ENCODE results near the gene GPR55. TPM values are rescaled to one million over a fixed set of nuclear protein-coding genes. Genes with fewer than 3 reads are reported as not detected.
"Not testable (repeated sequence)": the region's sequence is repeated elsewhere in the genome, so short reads cannot be mapped to it uniquely, and the experiment has no call there.

GPR55 gene
- total RNA-seq, 2 experiments from 2014 or later = 7.3 to 7.4 TPM

GRCh38 chr2:230939066-230939591 is 14.1 kb upstream of the GPR55 start:
- H3K9me3 Mint-ChIP-seq = peaks cover 24% of the 10 kb centered on the region
- no peak overlapping the region for H3K27ac Mint-ChIP-seq
- peaks cover 8% of the 10 kb centered on the region for H3K36me3 Mint-ChIP-seq (ENCODE audit: low read depth)
- H3K27me3 Mint-ChIP-seq = peaks cover 11% of the 10 kb centered on the region
- POLR2A ChIA-PET = interaction anchor here (0.9 kb wide), 1 partner anchor 21 kb away, joined by 3 read pairs; no protein-coding TSS in a partner anchor
- H3K4me1 Mint-ChIP-seq = peaks cover 13% of the 10 kb centered on the region
- CTCF ChIA-PET = interaction anchor here (0.6 to 1.5 kb wide), 2 partner anchors 12 to 15 kb away, joined by 3 to 4 read pairs; partner anchors contain the start of gene GPR55
- no peak overlapping the region for H3K4me3 Mint-ChIP-seq
- no peak for DNase-seq

GRCh38 chr2:230938516-230939065 is 13.5 kb upstream of the GPR55 start:
- CTCF ChIA-PET = interaction anchor here (1.2 to 1.5 kb wide), 2 partner anchors 13 to 14 kb away, joined by 3 to 4 read pairs; partner anchors contain the start of gene GPR55
- peaks cover 8% of the 10 kb centered on the region for H3K4me1 Mint-ChIP-seq

GRCh38 chr2:230938098-230938497 is 13.1 kb upstream of the GPR55 start:
- peaks cover 6% of the 10 kb centered on the region for H3K4me1 Mint-ChIP-seq
- no peak overlapping the region for H3K4me3 Mint-ChIP-seq
- H3K27me3 Mint-ChIP-seq = peaks cover 11% of the 10 kb centered on the region
- CTCF ChIA-PET = interaction anchor here (1.2 to 1.5 kb wide), 2 partner anchors 12 to 14 kb away, joined by 3 to 4 read pairs; partner anchors contain the start of gene GPR55
- no peak for DNase-seq
- POLR2A ChIA-PET = no interaction called here
- peaks cover 24% of the 10 kb centered on the region for H3K9me3 Mint-ChIP-seq
- peaks cover 8% of the 10 kb centered on the region for H3K36me3 Mint-ChIP-seq (ENCODE audit: low read depth)
- no peak overlapping the region for H3K27ac Mint-ChIP-seq

More at GRCh38 chr2:230938516-230939065, 13.5 kb upstream of the GPR55 start:
- Mint-ChIP-seq H3K4me3 (no peak overlapping the region), H3K36me3 (ENCODE audit: low read depth) (peaks cover 8% of the 10 kb centered on the region), H3K27me3 (peaks cover 11% of the 10 kb centered on the region), H3K27ac (no peak overlapping the region), H3K9me3 (peaks cover 24% of the 10 kb centered on the region)
- no peak for DNase-seq
- POLR2A ChIA-PET = interaction anchor here (0.9 kb wide), 1 partner anchor 21 kb away, joined by 3 read pairs; no protein-coding TSS in a partner anchor

- CTCF ChIA-PET = interaction anchor here (1.2 kb wide), 1 partner anchor 12 kb away, joined by 3 read pairs; no protein-coding TSS in a partner anchor
- H3K9me3 Mint-ChIP-seq = peaks cover 24% of the 10 kb centered on the region
- H3K27ac Mint-ChIP-seq = no peak overlapping the region
- peaks cover 8% of the 10 kb centered on the region for H3K27me3 Mint-ChIP-seq
- no peak overlapping the region for H3K4me3 Mint-ChIP-seq
- peaks cover 6% of the 10 kb centered on the region for H3K4me1 Mint-ChIP-seq
- peaks cover 8% of the 10 kb centered on the region for H3K36me3 Mint-ChIP-seq (ENCODE audit: low read depth)
- DNase-seq = no peak
- POLR2A ChIA-PET = no interaction called here
Observed at GRCh38 chr2:230937362-230937761, 12.3 kb upstream of the GPR55 start.

GRCh38 chr2:230936243-230936642 is 11.2 kb upstream of the GPR55 start:
- H3K27ac Mint-ChIP-seq; H3K4me3 Mint-ChIP-seq; CTCF ChIA-PET; DNase-seq; H3K36me3 Mint-ChIP-seq (ENCODE audit: low read depth); POLR2A ChIA-PET; H3K4me1 Mint-ChIP-seq; H3K27me3 Mint-ChIP-seq: not testable (repeated sequence)
- peaks cover 24% of the 10 kb centered on the region for H3K9me3 Mint-ChIP-seq

GRCh38 chr2:230935130-230935430 is 10.0 kb upstream of the GPR55 start:
- no peak for DNase-seq
- peaks cover 8% of the 10 kb centered on the region for H3K36me3 Mint-ChIP-seq (ENCODE audit: low read depth)
- peaks cover 6% of the 10 kb centered on the region for H3K27me3 Mint-ChIP-seq
- H3K9me3 Mint-ChIP-seq = peaks cover 24% of the 10 kb centered on the region
- H3K27ac Mint-ChIP-seq = no peak overlapping the region
- H3K4me1 Mint-ChIP-seq = peaks cover 7% of the 10 kb centered on the region
- ChIA-PET CTCF (no interaction called here), POLR2A (no interaction called here)
- no peak overlapping the region for H3K4me3 Mint-ChIP-seq

GRCh38 chr2:230934231-230935129 is 9.4 kb upstream of the GPR55 start:
- H3K36me3 Mint-ChIP-seq (ENCODE audit: low read depth) = peaks cover 8% of the 10 kb centered on the region
- peaks cover 6% of the 10 kb centered on the region for H3K27me3 Mint-ChIP-seq
- H3K27ac Mint-ChIP-seq = no peak overlapping the region
- DNase-seq = no peak
- ChIA-PET CTCF (no interaction called here), POLR2A (interaction anchor here (1.6 kb wide), 1 partner anchor 52 kb away, joined by 5 read pairs; no protein-coding TSS in a partner anchor)
- H3K4me3 Mint-ChIP-seq = no peak overlapping the region
- H3K4me1 Mint-ChIP-seq = peaks cover 7% of the 10 kb centered on the region
- H3K9me3 Mint-ChIP-seq = peaks cover 24% of the 10 kb centered on the region

- Mint-ChIP-seq H3K36me3 (ENCODE audit: low read depth) (peaks cover 8% of the 10 kb centered on the region), H3K4me1 (peaks cover 7% of the 10 kb centered on the region), H3K4me3 (no peak overlapping the region), H3K9me3 (peaks cover 24% of the 10 kb centered on the region), H3K27ac (no peak overlapping the region), H3K27me3 (peaks cover 11% of the 10 kb centered on the region)
- ChIA-PET CTCF (no interaction called here), POLR2A (interaction anchor here (1.6 kb wide), 1 partner anchor 53 kb away, joined by 5 read pairs; no protein-coding TSS in a partner anchor)
- no peak for DNase-seq
Observed at GRCh38 chr2:230933521-230934180, 8.6 kb upstream of the GPR55 start.

GRCh38 chr2:230932556-230933511 is 7.8 kb upstream of the GPR55 start:
- Mint-ChIP-seq H3K36me3 (ENCODE audit: low read depth) (peaks cover 8% of the 10 kb centered on the region), H3K4me3 (no peak overlapping the region), H3K27ac (no peak overlapping the region), H3K27me3 (peaks cover 14% of the 10 kb centered on the region), H3K9me3 (peaks cover 24% of the 10 kb centered on the region), H3K4me1 (peaks cover 7% of the 10 kb centered on the region)
- CTCF ChIA-PET = interaction anchor here (1.4 kb wide), 1 partner anchor 55 kb away, joined by 5 read pairs; no protein-coding TSS in a partner anchor
- peak; percentile 16 for DNase-seq
- POLR2A ChIA-PET = interaction anchor here (0.7 to 1.6 kb wide), 2 partner anchors 52 to 54 kb away, joined by 3 to 5 read pairs; no protein-coding TSS in a partner anchor

- Mint-ChIP-seq H3K27ac (no peak overlapping the region), H3K9me3 (peaks cover 13% of the 10 kb centered on the region), H3K4me1 (peaks cover 15% of the 10 kb centered on the region), H3K4me3 (no peak overlapping the region), H3K27me3 (peaks cover 14% of the 10 kb centered on the region), H3K36me3 (ENCODE audit: low read depth) (peaks cover 8% of the 10 kb centered on the region)
- DNase-seq = no peak
- ChIA-PET CTCF (interaction anchor here (1.4 kb wide), 1 partner anchor 56 kb away, joined by 5 read pairs; no protein-coding TSS in a partner anchor), POLR2A (interaction anchor here (0.7 to 1.0 kb wide), 2 partner anchors 10 to 53 kb away, joined by 3 to 4 read pairs; no protein-coding TSS in a partner anchor)
Observed at GRCh38 chr2:230931556-230932231, 6.7 kb upstream of the GPR55 start.

GRCh38 chr2:230930928-230931555 is 6.0 kb upstream of the GPR55 start:
- Mint-ChIP-seq H3K4me1 (peaks cover 17% of the 10 kb centered on the region), H3K27ac (no peak overlapping the region), H3K9me3 (peaks cover 8% of the 10 kb centered on the region), H3K36me3 (ENCODE audit: low read depth) (peaks cover 8% of the 10 kb centered on the region), H3K27me3 (peaks cover 13% of the 10 kb centered on the region), H3K4me3 (no peak overlapping the region)
- ChIA-PET POLR2A (interaction anchor here (1.0 kb wide), 1 partner anchor 10 kb away, joined by 4 read pairs; no protein-coding TSS in a partner anchor), CTCF (interaction anchor here (1.1 kb wide), 1 partner anchor 10 kb away, joined by 3 read pairs; no protein-coding TSS in a partner anchor)
- DNase-seq = no peak
